Epithelial cell of proximal tubule (primary cell): ENCODE data around the gene GSC2. TPM values are rescaled to one million over a fixed set of nuclear protein-coding genes. Genes with fewer than 3 reads are reported as not detected.

Experiments
- DNase-seq: peaks from one replicate; pipeline ENCODE4 v3.0.0-alpha.2; 2011; ENCODE audit warnings: low read depth
- H3K4me3 ChIP-seq: 2 replicates; pipeline ENCODE4 v1.5.1; 2011; ENCODE audit warnings: low read depth, mild to moderate bottlenecking, low read length
- total RNA-seq: library from RNA; depleted of rRNA; stranded (reverse); fragments of >200 nt; gene quantifications from 2 replicates; pipeline ENCODE4 v1.2.3, GENCODE V29; 2015
- TF ChIP-seq, protein P1 (sequence below): conservative IDR thresholded peaks from 2 replicates; pipeline ENCODE4 v1.5.1; 2012; ENCODE audit warnings: low read depth, mild to moderate bottlenecking, low read length

GSC2 gene
- total RNA-seq, 1 donor from 2014 or later = not detected

DNA sequence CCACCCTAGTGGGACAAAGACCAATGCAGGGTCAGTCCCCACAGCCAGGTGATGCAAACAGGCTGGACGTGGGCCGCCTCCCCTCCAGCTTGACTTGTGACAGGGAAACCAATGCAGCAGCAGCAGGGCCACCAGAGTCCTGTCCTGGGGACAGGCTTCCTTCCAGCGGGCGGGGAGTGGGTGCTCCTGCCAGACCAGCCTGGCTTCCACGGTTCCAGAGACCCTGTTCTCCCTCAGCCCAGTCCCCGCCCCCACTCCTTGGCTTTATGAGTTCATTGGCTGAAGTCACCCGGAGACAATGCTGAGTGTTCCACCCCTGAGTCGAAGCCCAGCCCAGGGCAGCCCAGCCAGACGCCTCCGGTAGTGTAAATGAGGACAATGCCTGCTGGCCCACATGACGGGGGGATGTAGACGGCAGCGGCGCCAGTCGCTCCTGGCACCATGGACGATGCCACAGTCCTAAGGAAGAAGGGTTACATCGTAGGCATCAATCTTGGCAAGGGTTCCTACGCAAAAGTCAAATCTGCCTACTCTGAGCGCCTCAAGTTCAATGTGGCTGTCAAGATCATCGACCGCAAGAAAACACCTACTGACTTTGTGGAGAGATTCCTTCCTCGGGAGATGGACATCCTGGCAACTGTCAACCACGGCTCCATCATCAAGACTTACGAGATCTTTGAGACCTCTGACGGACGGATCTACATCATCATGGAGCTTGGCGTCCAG lies 19.0 kb downstream of the GSC2 start, which contains the start of gene TSSK2:
TSSK2 (plus strand) TSS at position 350 of the 726 bp plus-strand sequence; CDS start at position 442, 92 bp downstream.
- TF ChIP-seq, protein P1, sequence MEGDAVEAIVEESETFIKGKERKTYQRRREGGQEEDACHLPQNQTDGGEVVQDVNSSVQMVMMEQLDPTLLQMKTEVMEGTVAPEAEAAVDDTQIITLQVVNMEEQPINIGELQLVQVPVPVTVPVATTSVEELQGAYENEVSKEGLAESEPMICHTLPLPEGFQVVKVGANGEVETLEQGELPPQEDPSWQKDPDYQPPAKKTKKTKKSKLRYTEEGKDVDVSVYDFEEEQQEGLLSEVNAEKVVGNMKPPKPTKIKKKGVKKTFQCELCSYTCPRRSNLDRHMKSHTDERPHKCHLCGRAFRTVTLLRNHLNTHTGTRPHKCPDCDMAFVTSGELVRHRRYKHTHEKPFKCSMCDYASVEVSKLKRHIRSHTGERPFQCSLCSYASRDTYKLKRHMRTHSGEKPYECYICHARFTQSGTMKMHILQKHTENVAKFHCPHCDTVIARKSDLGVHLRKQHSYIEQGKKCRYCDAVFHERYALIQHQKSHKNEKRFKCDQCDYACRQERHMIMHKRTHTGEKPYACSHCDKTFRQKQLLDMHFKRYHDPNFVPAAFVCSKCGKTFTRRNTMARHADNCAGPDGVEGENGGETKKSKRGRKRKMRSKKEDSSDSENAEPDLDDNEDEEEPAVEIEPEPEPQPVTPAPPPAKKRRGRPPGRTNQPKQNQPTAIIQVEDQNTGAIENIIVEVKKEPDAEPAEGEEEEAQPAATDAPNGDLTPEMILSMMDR = no peak
- no peak within 1 kb of the TSS for H3K4me3 ChIP-seq
- DNase-seq = no peak

DNA sequence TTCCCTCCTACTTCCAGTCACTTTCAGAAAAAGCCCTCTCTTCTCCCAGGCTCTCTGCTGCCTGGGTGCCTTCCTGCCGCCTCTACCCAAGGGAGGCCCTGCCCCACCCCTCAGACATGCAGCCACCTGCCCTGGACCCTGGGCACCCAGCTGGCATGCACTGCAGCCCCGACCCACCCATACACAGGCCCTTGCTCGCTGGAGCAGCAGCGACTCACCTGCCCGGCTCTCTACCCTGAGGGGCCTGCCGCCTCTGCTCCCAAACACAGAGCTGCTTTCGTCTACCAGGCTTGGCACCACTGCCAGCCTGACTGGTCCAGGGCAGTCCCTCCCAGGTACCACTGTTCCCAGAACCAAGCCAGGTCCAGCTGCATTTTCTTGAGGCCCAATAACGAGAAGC lies 20.2 kb downstream of the GSC2 start:
- no peak overlapping the region for H3K4me3 ChIP-seq
- TF ChIP-seq, protein P1 = no peak
- DNase-seq = no peak

DNA sequence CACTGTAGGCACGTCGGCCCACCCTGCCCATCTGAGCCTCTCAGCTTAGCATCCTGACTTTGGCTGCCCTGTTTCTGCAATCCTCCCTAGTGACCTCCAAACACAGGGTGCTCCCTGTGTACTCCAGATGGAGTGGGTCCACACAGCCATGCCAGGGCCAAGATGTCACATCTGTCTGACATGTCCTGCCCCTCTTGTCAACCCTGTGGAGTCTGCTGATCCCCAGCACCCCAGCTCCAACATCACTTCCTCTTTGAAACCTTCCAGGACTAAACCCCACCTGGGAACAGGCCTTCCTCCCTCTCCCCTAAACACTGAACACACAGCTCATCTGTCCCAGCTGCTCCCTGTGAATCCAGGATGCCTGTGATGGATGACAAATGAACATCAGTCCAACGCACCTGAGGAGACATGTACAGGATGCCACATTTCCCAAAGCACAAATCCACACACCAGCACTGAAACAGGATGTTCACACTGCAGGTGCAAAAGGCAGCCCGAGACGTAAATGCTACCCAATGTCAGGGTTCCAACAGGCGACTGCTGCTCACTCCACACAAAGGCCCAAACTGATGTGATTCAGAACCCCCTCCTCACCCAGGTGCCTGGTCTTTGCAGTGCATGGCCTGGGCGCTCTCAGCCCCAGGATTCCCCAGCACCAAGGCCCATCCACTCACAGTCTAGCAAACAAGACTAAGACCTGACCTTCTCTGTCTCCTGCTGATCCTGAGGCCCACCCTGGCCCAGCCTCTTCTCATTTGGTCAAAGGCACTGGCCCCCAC lies 21.0 kb downstream of the GSC2 start:
- TF ChIP-seq, protein P1 = no peak
- no peak overlapping the region for H3K4me3 ChIP-seq
- DNase-seq = no peak

DNA sequence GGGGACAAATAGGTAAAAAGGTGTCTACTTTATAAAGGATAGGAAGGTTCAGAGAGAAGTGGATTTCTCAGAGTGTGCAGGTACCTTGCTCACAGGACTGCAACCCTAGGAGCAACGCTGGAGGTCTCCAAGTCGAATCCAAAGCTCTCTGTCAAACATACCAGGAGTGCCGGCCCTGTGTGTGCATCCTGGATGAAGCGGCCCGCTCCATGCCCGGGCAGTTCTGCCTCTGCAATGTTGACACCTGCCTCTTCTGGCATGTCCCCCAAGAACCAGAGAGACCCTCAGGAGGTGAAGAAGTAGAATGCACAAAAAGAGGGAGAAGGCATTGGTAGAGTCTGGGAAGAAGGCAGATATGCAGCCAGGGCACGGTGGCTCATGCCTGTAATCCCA lies 22.1 kb downstream of the GSC2 start:
- no peak for DNase-seq
- TF ChIP-seq, protein P1 = no peak
- no peak overlapping the region for H3K4me3 ChIP-seq

DNA sequence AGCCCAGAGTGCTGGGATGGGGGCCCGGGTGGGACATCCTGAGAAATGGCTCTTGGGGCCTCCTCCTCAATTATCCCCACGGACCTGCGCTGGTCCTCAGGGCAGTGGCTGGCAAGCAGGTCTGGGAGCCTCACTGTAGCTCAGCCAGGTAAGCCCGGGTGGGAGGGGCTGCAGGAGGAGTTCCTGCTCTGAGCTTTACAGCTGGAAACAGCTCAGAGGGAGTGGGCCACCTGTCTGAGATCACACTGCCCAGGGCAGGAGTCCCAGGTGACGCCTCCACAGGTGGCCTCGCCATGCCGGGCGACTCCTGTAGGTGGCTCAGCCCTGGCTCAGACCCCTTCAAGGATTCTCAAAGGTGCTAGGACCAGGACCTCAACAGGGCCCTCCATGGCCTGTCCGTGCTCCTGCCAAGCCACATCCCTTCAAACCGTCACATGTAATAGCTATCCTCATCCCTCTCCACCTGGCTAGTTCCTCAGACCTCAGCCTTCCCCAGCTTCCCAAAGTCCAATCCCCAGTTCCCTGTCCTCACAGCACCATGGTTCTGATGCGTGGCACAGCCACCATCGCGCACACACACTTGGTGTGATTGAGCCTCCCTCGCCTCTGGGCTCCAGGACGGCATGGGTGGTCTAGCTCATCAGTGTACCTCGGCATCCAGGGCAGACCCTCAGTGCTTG lies 22.6 kb downstream of the GSC2 start:
- no peak for DNase-seq
- TF ChIP-seq, protein P1 = no peak
- H3K4me3 ChIP-seq = no peak overlapping the region

DNA sequence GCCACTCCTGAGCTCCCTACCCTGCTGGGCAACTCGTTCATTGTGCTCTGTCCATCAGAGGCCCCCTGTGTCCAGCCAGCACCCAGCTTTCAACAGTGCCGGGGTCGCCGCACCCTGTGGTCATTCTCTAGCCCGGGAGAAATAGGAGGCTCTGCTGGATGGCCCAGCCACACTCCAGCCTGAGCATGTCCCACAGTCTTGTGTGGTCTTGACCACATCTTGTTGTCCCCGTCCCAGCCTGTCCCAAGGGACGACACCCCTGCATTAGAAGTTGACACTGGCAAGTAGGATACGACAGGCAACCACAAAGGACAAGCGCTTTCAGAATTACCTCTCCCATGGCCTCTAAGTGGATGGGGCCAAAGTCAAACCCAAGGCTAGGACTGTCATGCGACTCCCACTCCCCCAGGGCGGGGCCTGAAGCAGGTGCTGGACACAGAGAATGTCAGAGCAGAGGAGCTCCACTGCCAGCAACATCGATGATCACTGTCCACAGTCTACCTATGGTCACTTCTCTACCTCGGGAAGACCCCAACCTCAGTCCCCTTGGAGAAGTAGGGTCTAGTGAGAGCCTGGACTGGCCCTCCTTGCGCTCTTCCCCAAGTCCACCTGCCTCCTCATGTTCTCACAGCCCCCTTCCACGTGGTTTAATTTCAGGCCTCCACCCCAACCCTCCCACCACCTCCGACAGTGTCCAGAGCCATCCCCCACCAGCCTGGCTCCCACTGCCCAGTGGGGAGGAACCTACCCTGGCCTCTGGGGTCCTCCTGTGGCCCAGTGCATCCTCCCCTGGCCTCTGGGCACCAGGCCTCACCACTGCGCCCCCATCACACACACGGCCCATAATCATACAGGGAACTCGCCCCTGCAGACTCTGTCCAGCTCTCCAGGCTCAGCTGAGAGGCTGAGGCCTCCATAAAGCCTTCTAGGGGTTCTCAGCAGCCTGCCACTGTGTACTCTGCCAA lies 23.5 kb downstream of the GSC2 start:
- H3K4me3 ChIP-seq = no peak overlapping the region
- no peak for DNase-seq
- TF ChIP-seq, protein P1 = no peak
